Smooth muscle cell (in vitro differentiated cells): ENCODE results near the gene TOMT. TPM values are rescaled to one million over a fixed set of nuclear protein-coding genes. Genes with fewer than 3 reads are reported as not detected.

ENCODE experiments used
- DNase-seq: peaks from one replicate; lab custom pipeline; 2025; ENCODE audit not compliant: unreplicated experiment; lab: John Stamatoyannopoulos, UW
- H2AFZ ChIP-seq: fragments of 200-600 bp; sonication (generic); 2 replicates; pipeline ENCODE4 v1.6.0; 2016; ENCODE audit warnings: antibody characterized with exemption, low read depth, mild to moderate bottlenecking
- H3F3A ChIP-seq: fragments of 200-600 bp; sonication (generic); 2 replicates; pipeline ENCODE4 v1.6.0; 2017; ENCODE audit warnings: antibody characterized with exemption, low read depth
- H3K27ac ChIP-seq: fragments of 200-600 bp; sonication (generic); 2 replicates; pipeline ENCODE4 v1.5.1; 2016; ENCODE audit warnings: low read depth, mild to moderate bottlenecking
- H3K27me3 ChIP-seq: fragments of 200-600 bp; sonication (generic); 2 replicates; pipeline ENCODE4 v1.6.1; 2016; ENCODE audit warnings: low read depth, mild to moderate bottlenecking
- H3K36me3 ChIP-seq: fragments of 200-600 bp; sonication (generic); 2 replicates; pipeline ENCODE4 v1.5.1; 2016; ENCODE audit warnings: low read depth
- H3K4me1 ChIP-seq: fragments of 200-600 bp; sonication (generic); 2 replicates; pipeline ENCODE4 v1.5.1; 2016; ENCODE audit warnings: low read depth
- H3K4me2 ChIP-seq: fragments of 200-600 bp; sonication (generic); 2 replicates; pipeline ENCODE4 v1.6.0; 2016; ENCODE audit warnings: mild to moderate bottlenecking
- H3K4me3 ChIP-seq: fragments of 200-600 bp; sonication (generic); 2 replicates; pipeline ENCODE4 v1.5.1; 2016; ENCODE audit warnings: mild to moderate bottlenecking
- H3K79me2 ChIP-seq: fragments of 200-600 bp; sonication (generic); 2 replicates; pipeline ENCODE4 v1.6.0; 2016; ENCODE audit warnings: low read depth, mild to moderate bottlenecking
- H3K9ac ChIP-seq: fragments of 200-600 bp; sonication (generic); 2 replicates; pipeline ENCODE4 v1.6.0; 2016; ENCODE audit warnings: low read depth
- H3K9me3 ChIP-seq: fragments of 200-600 bp; sonication (generic); replicated peaks from 2 replicates; pipeline ENCODE4 v1.5.1; 2016; ENCODE audit warnings: low read depth
- H4K20me1 ChIP-seq: fragments of 200-600 bp; sonication (generic); 2 replicates; pipeline ENCODE4 v1.6.0; 2016; ENCODE audit warnings: low read depth
- WGBS: methylation state at CpG from one replicate; pipeline ENCODE4 v1.1.7; 2016; ENCODE audit warnings: low lambda C conversion rate; 5-methylcytosine and 5-hydroxymethylcytosine counted together
- polyA plus RNA-seq: library from polyadenylated mRNA; unstranded; fragments of >200 nt; fragmentation: Nextera tagmentation; extraction: Ambion mirVana; gene quantifications from 2 replicates; pipeline ENCODE4 v1.2.1, GENCODE V29; 2016
- total RNA-seq: library from RNA; depleted of rRNA; stranded (reverse); fragments of >200 nt; gene quantifications from 2 replicates; pipeline ENCODE4 v1.2.3, GENCODE V29; 2014
- TF ChIP-seq, protein P1 (sequence below): fragments of 200-600 bp; sonication (generic); IDR thresholded peaks from 2 replicates; pipeline ENCODE4 v1.5.1; 2017; ENCODE audit warnings: borderline replicate concordance, mild to moderate bottlenecking, antibody characterized with exemption; ENCODE audit not compliant: insufficient read depth, poor library complexity, severe bottlenecking

The TOMT gene
- total and polyA plus RNA-seq, 2 experiments from 2014 or later, result not detected

DNA sequence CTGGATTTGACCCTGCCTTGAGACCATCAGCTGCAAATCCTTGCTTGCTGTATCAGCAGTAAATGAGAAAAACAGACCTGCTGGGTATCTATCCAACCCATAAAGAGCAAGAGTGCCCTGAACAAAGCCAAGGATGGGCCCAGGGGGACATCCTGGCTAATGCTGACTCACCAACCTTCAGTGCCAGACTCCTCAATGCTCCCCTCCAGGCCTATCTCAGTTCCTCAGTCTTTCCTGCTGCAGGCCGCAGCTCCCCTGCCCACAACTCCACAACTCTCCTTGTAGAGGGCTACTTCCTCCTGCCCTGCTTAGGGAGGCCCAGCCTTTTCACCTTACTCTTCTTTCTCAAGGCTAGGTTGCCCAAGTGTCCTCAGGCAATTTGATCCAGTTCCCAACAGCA lies 5.3 kb upstream of the TOMT start:
- H3K79me2 ChIP-seq, result peaks cover 37% of the 10 kb centered on the region

GRCh38 chr11:72102162-72102561 lies 3.6 kb upstream of the TOMT start:
- Histone ChIP-seq H3K27me3 (no peaks in the 10 kb centered on the region), H3K27ac (peak overlapping the region; percentile 90), H3K4me3 (peak overlapping the region; percentile 84), H2AFZ (no peak overlapping the region), H3K36me3 (no peaks in the 10 kb centered on the region), H3K9ac (peak overlapping the region; percentile 96), H3K9me3 (no peaks in the 10 kb centered on the region), H4K20me1 (no peaks in the 10 kb centered on the region), H3K79me2 (peaks cover 37% of the 10 kb centered on the region), H3F3A (no peaks in the 10 kb centered on the region), H3K4me1 (peaks cover 8% of the 10 kb centered on the region), H3K4me2 (peak overlapping the region; percentile 98)
- no peak for DNase-seq
- TF ChIP-seq, protein P1, sequence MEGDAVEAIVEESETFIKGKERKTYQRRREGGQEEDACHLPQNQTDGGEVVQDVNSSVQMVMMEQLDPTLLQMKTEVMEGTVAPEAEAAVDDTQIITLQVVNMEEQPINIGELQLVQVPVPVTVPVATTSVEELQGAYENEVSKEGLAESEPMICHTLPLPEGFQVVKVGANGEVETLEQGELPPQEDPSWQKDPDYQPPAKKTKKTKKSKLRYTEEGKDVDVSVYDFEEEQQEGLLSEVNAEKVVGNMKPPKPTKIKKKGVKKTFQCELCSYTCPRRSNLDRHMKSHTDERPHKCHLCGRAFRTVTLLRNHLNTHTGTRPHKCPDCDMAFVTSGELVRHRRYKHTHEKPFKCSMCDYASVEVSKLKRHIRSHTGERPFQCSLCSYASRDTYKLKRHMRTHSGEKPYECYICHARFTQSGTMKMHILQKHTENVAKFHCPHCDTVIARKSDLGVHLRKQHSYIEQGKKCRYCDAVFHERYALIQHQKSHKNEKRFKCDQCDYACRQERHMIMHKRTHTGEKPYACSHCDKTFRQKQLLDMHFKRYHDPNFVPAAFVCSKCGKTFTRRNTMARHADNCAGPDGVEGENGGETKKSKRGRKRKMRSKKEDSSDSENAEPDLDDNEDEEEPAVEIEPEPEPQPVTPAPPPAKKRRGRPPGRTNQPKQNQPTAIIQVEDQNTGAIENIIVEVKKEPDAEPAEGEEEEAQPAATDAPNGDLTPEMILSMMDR, result no peak
- 71% methylated on average over 4 of the region's 4 CpGs for WGBS

More for the DNA sequence above, 5.3 kb upstream of the TOMT start:
- whole genome bisulfite sequencing, result 100% methylated on average over 1 of the region's 1 CpG
- Histone ChIP-seq H3K9ac (no peak overlapping the region), H3K4me3 (no peak overlapping the region), H3K27ac (peak overlapping the region; percentile 90), H4K20me1 (no peaks in the 10 kb centered on the region), H3K27me3 (no peaks in the 10 kb centered on the region), H3K36me3 (no peaks in the 10 kb centered on the region), H3K4me1 (peaks cover 8% of the 10 kb centered on the region), H3F3A (no peaks in the 10 kb centered on the region), H3K9me3 (no peaks in the 10 kb centered on the region), H2AFZ (no peak overlapping the region), H3K4me2 (no peak overlapping the region)
- DNase-seq, result no peak
- TF ChIP-seq, protein P1, result no peak

- no peak for DNase-seq
- H3F3A ChIP-seq, result no peaks in the 10 kb centered on the region
Observed at GRCh38 chr11:72102631-72102945, 3.1 kb upstream of the TOMT start.

More at GRCh38 chr11:72102631-72102945, 3.1 kb upstream of the TOMT start:
- no peaks in the 10 kb centered on the region for H3K9me3 ChIP-seq
- H3K36me3 ChIP-seq, result no peaks in the 10 kb centered on the region
- 5% methylated on average over 9 of the region's 9 CpGs for WGBS
- peaks cover 37% of the 10 kb centered on the region for H3K79me2 ChIP-seq
- peak overlapping the region; percentile 90 for H3K27ac ChIP-seq
- H3K4me2 ChIP-seq, result peak overlapping the region; percentile 98
- no peaks in the 10 kb centered on the region for H4K20me1 ChIP-seq
- no peaks in the 10 kb centered on the region for H3K27me3 ChIP-seq
- peak overlapping the region; percentile 96 for H3K9ac ChIP-seq
- peak overlapping the region; percentile 84 for H3K4me3 ChIP-seq
- TF ChIP-seq, protein P1, result no peak
- peaks cover 8% of the 10 kb centered on the region for H3K4me1 ChIP-seq
- H2AFZ ChIP-seq, result peak overlapping the region; percentile 49
